Activated CD4-positive, alpha-beta T cell treated with anti-CD3 and anti-CD28 coated beads, Interleukin-10, Interleukin-2, amounts not matched to agents 100 ng/mL and 50 ng/mL, durations not matched to agents 16 hours and 8 hours (primary cell): ENCODE results near the gene DMXL2.

ENCODE experiments used
- DNase-seq: peaks from one replicate; pipeline ENCODE4 v3.0.0-alpha.2; 2020

Gene DMXL2

DNA sequence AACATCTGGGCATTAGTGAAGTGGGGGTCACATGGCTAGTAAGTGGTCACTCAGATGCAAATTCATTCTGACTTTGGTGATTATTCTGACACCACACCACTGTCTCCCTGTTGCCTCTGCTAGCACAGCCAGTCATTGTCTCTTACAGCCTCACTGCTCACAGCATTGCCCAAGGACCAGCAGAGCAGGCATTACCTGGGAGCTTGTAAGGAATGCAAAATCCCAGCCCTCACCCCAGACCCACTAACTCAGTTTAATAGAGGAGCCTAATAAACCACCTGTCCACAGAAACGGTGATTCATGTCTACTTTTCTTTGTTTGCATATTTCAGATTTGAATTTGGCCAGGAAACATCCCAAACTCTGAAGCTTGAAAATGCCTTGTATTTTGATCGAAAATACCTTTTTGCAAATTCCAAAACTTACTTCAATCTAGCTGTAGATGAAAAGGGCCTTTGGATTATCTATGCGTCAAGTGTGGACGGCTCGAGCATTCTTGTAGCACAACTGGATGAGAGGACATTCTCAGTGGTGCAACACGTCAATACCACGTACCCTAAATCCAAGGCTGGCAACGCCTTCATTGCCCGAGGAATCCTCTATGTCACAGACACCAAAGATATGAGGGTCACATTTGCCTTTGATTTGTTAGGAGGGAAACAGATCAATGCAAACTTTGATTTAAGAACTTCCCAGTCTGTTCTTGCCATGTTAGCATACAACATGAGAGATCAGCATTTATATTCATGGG is 218.4 kb downstream of the DMXL2 start:
- no peak for DNase-seq

DNA sequence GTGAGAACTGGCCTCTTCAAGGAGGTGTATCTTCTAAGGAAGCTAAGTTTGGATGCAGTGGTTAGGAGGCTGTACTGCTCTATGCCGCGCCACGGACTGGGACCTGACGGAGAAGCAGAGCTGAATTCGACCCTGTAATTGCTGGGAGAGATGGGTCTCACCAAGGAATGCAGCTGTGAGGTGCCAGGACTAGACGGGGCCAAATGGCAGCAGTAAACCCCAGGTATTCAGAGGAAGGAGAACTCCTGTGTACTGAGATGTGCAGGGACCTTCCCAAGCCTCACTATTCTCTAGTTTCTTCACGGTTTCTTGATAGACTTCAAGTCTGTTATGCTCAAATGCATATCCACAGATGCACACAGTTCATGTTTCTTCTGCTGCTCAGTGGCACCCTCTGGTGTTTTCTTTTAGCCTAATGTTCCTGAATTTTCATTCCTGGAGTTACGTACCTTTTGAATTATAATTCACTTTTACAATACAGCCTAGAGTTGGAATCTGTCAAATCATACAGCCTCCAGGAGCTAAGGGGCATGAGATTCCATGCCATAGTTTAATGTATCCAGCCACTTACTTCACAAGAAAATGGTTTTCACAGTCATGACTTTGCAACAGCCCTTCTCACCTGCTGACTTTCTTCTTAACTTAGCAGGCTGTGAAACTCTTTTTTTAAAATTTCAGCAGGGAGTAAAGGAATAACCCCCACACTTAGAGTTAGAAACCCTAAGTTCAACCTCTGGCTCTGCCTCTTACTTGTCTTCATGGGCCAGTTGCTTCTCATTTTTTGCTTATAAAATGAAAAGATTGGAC is 219.3 kb downstream of the DMXL2 start:
- DNase-seq, result no peak

- DNase-seq, result no peak
These were observed 220.6 kb downstream of the DMXL2 start for GRCh38 chr15:51401872-51402517.

DNA sequence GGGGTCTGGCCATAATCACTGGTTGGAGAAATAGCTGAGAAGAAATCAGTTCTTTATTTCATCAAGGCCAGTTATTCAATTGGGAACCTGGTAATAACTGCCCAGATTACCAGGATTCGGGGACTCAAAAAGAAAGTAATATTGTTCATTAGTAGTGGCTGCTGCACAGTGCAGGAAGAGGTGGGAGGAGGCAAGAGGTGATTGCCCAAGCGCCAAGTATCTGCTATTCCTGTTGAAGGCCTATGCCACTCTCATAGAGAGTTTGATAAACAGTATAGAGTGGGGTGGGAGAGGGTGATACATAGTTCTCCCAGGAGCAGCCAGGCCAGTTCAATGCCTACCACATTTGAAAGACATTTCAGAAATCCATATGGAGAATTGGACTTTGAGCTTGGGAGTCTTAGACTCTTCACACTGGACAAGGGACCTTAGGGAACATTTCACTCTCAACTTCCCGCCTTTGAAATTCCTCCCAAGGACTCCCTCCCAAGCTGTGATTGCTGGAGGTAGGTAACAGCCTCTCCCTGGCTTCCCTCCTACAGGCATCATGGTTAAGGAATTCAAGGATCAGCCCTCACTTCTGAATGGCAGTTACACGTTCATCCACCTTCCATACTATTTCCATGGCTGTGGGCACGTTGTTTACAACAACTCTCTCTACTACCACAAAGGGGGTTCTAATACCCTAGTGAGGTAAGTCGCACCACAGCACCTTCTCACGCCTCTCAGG is 221.4 kb downstream of the DMXL2 start:
- no peak for DNase-seq

DNA sequence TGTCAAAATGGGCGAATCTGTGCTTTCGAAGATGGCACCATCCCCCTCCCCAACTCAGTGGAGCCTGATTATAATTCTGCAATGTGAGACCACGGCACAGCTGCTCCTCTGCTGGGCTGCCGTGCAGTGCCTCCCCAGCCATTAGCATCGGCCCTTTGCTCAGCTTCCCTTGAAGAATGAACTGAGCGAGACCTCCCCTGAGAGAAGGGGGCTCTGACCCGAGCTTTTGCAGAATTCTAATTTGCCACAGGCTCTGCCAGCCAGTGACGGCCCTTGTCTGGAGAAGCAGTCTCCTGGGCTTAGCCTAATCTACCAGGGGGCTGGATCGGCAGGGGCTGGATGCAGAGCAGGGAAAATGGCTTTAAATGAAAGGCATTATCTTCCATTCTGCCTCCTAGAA is 223.9 kb downstream of the DMXL2 start:
- no peak for DNase-seq
